B cell (primary cell): ENCODE results near the gene ARL14. TPM values are rescaled to one million over a fixed set of nuclear protein-coding genes. Genes with fewer than 3 reads are reported as not detected.

Experiments
- ATAC-seq: fragments of 200-7000 bp; cut with Tn5 transposase; one replicate; pipeline ENCODE4 v1.10.0; 2021; ENCODE audit warnings: low read depth, mild to moderate bottlenecking, moderate number of reproducible peaks, moderate library complexity
- CTCF ChIA-PET: fragments of 350-600 bp; sonication (Branson Sonifier 250); formaldehyde crosslinking; loops from one replicate; lab custom pipeline; 2021; ENCODE audit warnings: antibody characterized with exemption, inconsistent platforms; lab: Charles Lee
- POLR2A ChIA-PET: fragments of 350-600 bp; sonication (Branson Sonifier 250); formaldehyde crosslinking; loops from one replicate; lab custom pipeline; 2021; ENCODE audit warnings: antibody characterized with exemption; lab: Charles Lee
- DNase-seq: peaks from one replicate; pipeline ENCODE4 v3.0.0; 2013
- H2AFZ ChIP-seq: 2 replicates; pipeline ENCODE4 v1.6.1; 2012; ENCODE audit warnings: mild to moderate bottlenecking, low read depth, low read length; ENCODE audit not compliant: insufficient read depth, poor library complexity, severe bottlenecking
- H3K27ac ChIP-seq, 2 donors: 1 replicate in 1 of 2; 2 replicates in 1 of 2; pipeline ENCODE4 v1.5.1; 2012 to 2013; ENCODE audit warnings: low read length in 2 of 2, mild to moderate bottlenecking in 2 of 2, moderate library complexity in 1 of 2
- H3K27me3 ChIP-seq, 4 experiments: fragments of 200-600 bp in 1 of 4; sonication (generic) in 1 of 4; replicated peaks in 1 of 4; 1 replicate in 2 of 4; 2 replicates in 2 of 4; pipeline versions ENCODE4 v1.6.1 to v1.7.0; 2013 to 2016; ENCODE audit warnings: low read length in 3 of 4, mild to moderate bottlenecking in 2 of 4, mixed read lengths in 1 of 4, moderate library complexity in 1 of 4; ENCODE audit not compliant: insufficient read depth in 4 of 4, control insufficient read depth in 3 of 4; ENCODE audit errors: control extremely low read depth in 1 of 4
- H3K36me3 ChIP-seq, 2 experiments: replicated peaks in 1 of 2; 1 replicate in 1 of 2; 2 replicates in 1 of 2; pipeline versions ENCODE4 v1.6.1 to v1.7.1; 2013; ENCODE audit warnings: low read length in 1 of 2; ENCODE audit not compliant: insufficient read depth in 2 of 2, control insufficient read depth in 1 of 2; ENCODE audit errors: control extremely low read depth in 1 of 2, extremely low read depth in 1 of 2
- H3K4me1 ChIP-seq, 2 donors: fragments of 200-600 bp in 1 of 2; sonication (generic) in 1 of 2; 1 replicate in 1 of 2; 2 replicates in 1 of 2; pipeline versions ENCODE4 v1.5.1 to v1.6.1; 2013 to 2017; ENCODE audit warnings: low read length in 2 of 2; ENCODE audit not compliant: control insufficient read depth in 2 of 2, insufficient read depth in 2 of 2
- H3K4me2 ChIP-seq: replicated peaks from 2 replicates; pipeline ENCODE3; 2012; ENCODE audit warnings: mild to moderate bottlenecking, low read depth, low read length; ENCODE audit not compliant: poor library complexity, severe bottlenecking
- H3K4me3 ChIP-seq, 5 experiments: fragments of 200-600 bp in 1 of 5; sonication (generic) in 1 of 5; 1 replicate in 3 of 5; 2 replicates in 2 of 5; pipeline versions ENCODE4 v1.5.1 to v1.7.0; 2011 to 2016; ENCODE audit warnings: low read length in 4 of 5, mild to moderate bottlenecking in 4 of 5, low read depth in 2 of 5, control low read depth in 1 of 5, moderate library complexity in 1 of 5; ENCODE audit not compliant: insufficient read depth in 1 of 5; ENCODE audit errors: control extremely low read depth in 1 of 5, extremely low read depth in 1 of 5
- H3K79me2 ChIP-seq: fragments of 200-600 bp; sonication (generic); one replicate; pipeline ENCODE4 v1.6.0; 2016; ENCODE audit warnings: low read length; ENCODE audit not compliant: control insufficient read depth, insufficient read depth
- H3K9ac ChIP-seq: fragments of 200-600 bp; sonication (generic); 2 replicates; pipeline ENCODE4 v1.6.1; 2017; ENCODE audit warnings: mild to moderate bottlenecking, low read length, moderate library complexity
- H3K9me3 ChIP-seq, 3 donors: one replicate each; pipeline versions ENCODE4 v1.6.1 to v1.7.1; 2013; ENCODE audit warnings: low read length in 2 of 3; ENCODE audit not compliant: control insufficient read depth in 2 of 3, insufficient read depth in 1 of 3; ENCODE audit errors: control extremely low read depth in 1 of 3
- H4K20me1 ChIP-seq: 2 replicates; pipeline ENCODE4 v1.6.0; 2012; ENCODE audit warnings: mild to moderate bottlenecking, low read length; ENCODE audit not compliant: insufficient read depth, control insufficient read depth, poor library complexity, severe bottlenecking
- H3K27ac Mint-ChIP-seq: one replicate; pipeline ENCODE4 v1.8.0; 2021; ENCODE audit warnings: mixed read lengths
- H3K27me3 Mint-ChIP-seq: one replicate; pipeline ENCODE4 v1.8.0; 2021; ENCODE audit warnings: mixed read lengths
- H3K4me1 Mint-ChIP-seq: one replicate; pipeline ENCODE4 v1.8.0; 2021; ENCODE audit warnings: mixed read lengths
- H3K4me3 Mint-ChIP-seq: one replicate; pipeline ENCODE4 v1.8.0; 2021; ENCODE audit warnings: mixed read lengths
- H3K9me3 Mint-ChIP-seq: one replicate; pipeline ENCODE4 v1.8.0; 2022; ENCODE audit warnings: mixed read lengths; ENCODE audit not compliant: insufficient read depth
- EZH2 ChIP-seq: IDR thresholded peaks from 2 replicates; pipeline ENCODE4 v1.6.1; 2012; ENCODE audit warnings: borderline replicate concordance, low read depth, mild to moderate bottlenecking, moderate library complexity, low read length; ENCODE audit not compliant: insufficient read depth, poor library complexity, severe bottlenecking
- WGBS: methylation state at CpG from one replicate; pipeline ENCODE4 v1.1.5; 2013; ENCODE audit warnings: missing lambda C conversion rate; ENCODE audit not compliant: insufficient coverage; 5-methylcytosine and 5-hydroxymethylcytosine counted together
- intact Hi-C: fragments of 100-400 bp; cut with micrococcal nuclease; formaldehyde crosslinking; loops from one replicate; pipeline ENCODE4 v1.10.0; 2022
- polyA plus RNA-seq: library from polyadenylated mRNA; depleted of rRNA; stranded (reverse); fragments of >200 nt; gene quantifications from 2 replicates; pipeline ENCODE4 v1.2.3, GENCODE V29; 2012
- total RNA-seq, 2 donors: library from RNA; stranded (reverse); fragments of 120-200 nt in 1 of 2; gene quantifications; 1 replicate in 1 of 2; 2 replicates in 1 of 2; pipeline versions ENCODE4 v1.2.3 to v1.2.4, GENCODE V29; 2013 to 2022
- TF ChIP-seq, protein P1 (sequence below): fragments of 200-600 bp; IDR thresholded peaks from one replicate; pipeline ENCODE4 v1.8.0; 2022; ENCODE audit warnings: antibody characterized with exemption, mild to moderate bottlenecking

Gene ARL14
- total and polyA plus RNA-seq, 2 donors (not counting 1 experiment from before 2014, with no cell fraction given) = 0.43 to 0.89 TPM

DNA sequence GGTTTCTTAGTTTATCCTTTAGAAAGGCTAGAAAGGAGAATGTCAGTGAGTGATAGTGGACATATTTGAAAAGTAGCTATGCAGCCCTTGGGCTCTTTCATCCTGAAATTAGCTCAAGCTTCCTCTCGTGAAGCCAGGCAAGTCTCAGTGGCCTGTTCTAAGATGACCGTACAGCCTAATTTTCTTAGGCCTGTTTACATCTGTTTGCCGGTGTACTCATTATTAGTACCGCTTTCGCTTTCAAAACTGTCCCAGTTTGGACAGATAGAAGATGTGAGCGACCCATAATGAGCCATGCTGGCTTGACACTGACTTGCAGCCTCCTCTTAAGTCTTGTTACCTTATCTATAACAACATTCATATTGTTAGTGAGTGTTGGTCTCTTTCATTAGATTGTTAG lies 5.7 kb upstream of the ARL14 start:
- WGBS = 91% methylated on average over 5 of the region's 6 CpGs
- Mint-ChIP-seq H3K4me3 (peak overlapping the region; percentile 5), H3K27ac (peak overlapping the region; percentile 38), H3K9me3 (no peaks in the 10 kb centered on the region), H3K4me1 (peaks cover 12% of the 10 kb centered on the region), H3K27me3 (no peaks in the 10 kb centered on the region)
- no peaks in the 10 kb centered on the region for H3K36me3 ChIP-seq
- CTCF ChIA-PET = interaction anchor here (1.2 kb wide), 1 partner anchor 12 kb away, joined by 3 read pairs; no protein-coding TSS in a partner anchor
- no peak overlapping the region for H3K4me3 ChIP-seq
- no peaks in the 10 kb centered on the region for H3K27me3 ChIP-seq
- peak; percentile 72 for ATAC-seq
- peak overlapping the region; percentile 30 for H3K9ac ChIP-seq
- no peaks in the 10 kb centered on the region for H4K20me1 ChIP-seq
- peak overlapping the region; percentile 34 for H3K4me2 ChIP-seq
- POLR2A ChIA-PET = no interaction called here
- intact Hi-C loops = no loop called here
- peak overlapping the region; percentile 65 to 71 for H3K27ac ChIP-seq
- H3K9me3 ChIP-seq = no peaks in the 10 kb centered on the region
- H3K79me2 ChIP-seq = no peaks in the 10 kb centered on the region
- no peak for TF ChIP-seq EZH2
- TF ChIP-seq, protein P1, sequence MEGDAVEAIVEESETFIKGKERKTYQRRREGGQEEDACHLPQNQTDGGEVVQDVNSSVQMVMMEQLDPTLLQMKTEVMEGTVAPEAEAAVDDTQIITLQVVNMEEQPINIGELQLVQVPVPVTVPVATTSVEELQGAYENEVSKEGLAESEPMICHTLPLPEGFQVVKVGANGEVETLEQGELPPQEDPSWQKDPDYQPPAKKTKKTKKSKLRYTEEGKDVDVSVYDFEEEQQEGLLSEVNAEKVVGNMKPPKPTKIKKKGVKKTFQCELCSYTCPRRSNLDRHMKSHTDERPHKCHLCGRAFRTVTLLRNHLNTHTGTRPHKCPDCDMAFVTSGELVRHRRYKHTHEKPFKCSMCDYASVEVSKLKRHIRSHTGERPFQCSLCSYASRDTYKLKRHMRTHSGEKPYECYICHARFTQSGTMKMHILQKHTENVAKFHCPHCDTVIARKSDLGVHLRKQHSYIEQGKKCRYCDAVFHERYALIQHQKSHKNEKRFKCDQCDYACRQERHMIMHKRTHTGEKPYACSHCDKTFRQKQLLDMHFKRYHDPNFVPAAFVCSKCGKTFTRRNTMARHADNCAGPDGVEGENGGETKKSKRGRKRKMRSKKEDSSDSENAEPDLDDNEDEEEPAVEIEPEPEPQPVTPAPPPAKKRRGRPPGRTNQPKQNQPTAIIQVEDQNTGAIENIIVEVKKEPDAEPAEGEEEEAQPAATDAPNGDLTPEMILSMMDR = no peak
- peak overlapping the region; percentile 31 for H2AFZ ChIP-seq
- peaks cover 2% of the 10 kb centered on the region in 2 donors for H3K4me1 ChIP-seq
- DNase-seq = peak; percentile 30

DNA sequence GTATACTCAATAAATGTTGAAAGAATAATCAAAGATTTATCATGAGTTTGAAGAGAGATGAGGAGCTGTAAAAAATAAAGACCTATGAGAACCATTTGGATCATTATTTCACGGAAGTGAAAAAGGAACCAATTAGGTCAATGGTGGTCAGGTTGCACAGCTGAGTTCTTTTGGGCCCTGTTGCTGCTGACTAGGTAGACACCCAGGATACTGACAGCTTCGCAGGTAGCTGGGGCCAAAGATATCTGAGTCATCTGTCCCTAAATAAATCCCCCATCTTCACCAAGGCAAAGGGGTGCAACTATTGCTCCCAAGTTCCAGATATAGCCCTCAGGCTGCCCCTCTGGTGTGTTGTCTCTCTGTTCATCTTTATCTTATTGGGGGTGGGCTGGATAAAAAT lies 5.0 kb upstream of the ARL14 start:
- H3K27me3 Mint-ChIP-seq = no peaks in the 10 kb centered on the region
- H3K27ac Mint-ChIP-seq = no peak overlapping the region
- Histone ChIP-seq H3K4me3 (no peak overlapping the region), H3K4me1 (no peaks in the 10 kb centered on the region), H3K36me3 (no peaks in the 10 kb centered on the region), H3K9me3 (no peaks in the 10 kb centered on the region), H4K20me1 (no peaks in the 10 kb centered on the region), H3K9ac (no peak overlapping the region), H3K79me2 (no peaks in the 10 kb centered on the region), H3K27me3 (no peaks in the 10 kb centered on the region), H3K27ac (no peak overlapping the region), H3K4me2 (no peak overlapping the region), H2AFZ (no peak overlapping the region)
- ChIA-PET CTCF (interaction anchor here (1.2 to 1.4 kb wide), 3 partner anchors 11 to 16 kb away, joined by 3 to 6 read pairs (median 4); no protein-coding TSS in a partner anchor), POLR2A (no interaction called here)
- intact Hi-C loops = no loop called here
- TF ChIP-seq EZH2 = no peak
- TF ChIP-seq, protein P1 = no peak
- WGBS = 95% methylated on average over 2 of the region's 2 CpGs
- DNase-seq (no peak), ATAC-seq (peak; percentile 21)
- H3K4me1 Mint-ChIP-seq = peaks cover 8% of the 10 kb centered on the region
- H3K4me3 Mint-ChIP-seq = no peak overlapping the region
- H3K9me3 Mint-ChIP-seq = no peaks in the 10 kb centered on the region
